ES-I3 (cell line): ENCODE measurements around the gene GRID1.

Source experiments
- H3K36me3 ChIP-seq: 2 replicates; pipeline ENCODE4 v1.6.1; 2013; ENCODE audit warnings: mild to moderate bottlenecking, low read length, control low read depth, moderate library complexity; ENCODE audit not compliant: insufficient read depth
- H3K4me1 ChIP-seq: 2 replicates; pipeline ENCODE4 v1.6.1; 2013; ENCODE audit warnings: mild to moderate bottlenecking, control low read depth, low read length; ENCODE audit not compliant: insufficient read depth
- H3K9ac ChIP-seq: 2 replicates; pipeline ENCODE4 v1.6.1; 2013; ENCODE audit warnings: low read depth, mild to moderate bottlenecking, low read length, moderate library complexity
- H3K9me3 ChIP-seq: 2 replicates; pipeline ENCODE4 v1.6.1; 2013; ENCODE audit warnings: mild to moderate bottlenecking, low read length, moderate library complexity; ENCODE audit not compliant: control insufficient read depth, insufficient read depth

Gene GRID1

GRCh38 chr10:86258941-86259340, 107.7 kb downstream of the GRID1 start:
- Histone ChIP-seq H3K36me3 (no peaks in the 10 kb centered on the region), H3K9me3 (no peaks in the 10 kb centered on the region; the same call in 1 of the 2 replicates), H3K4me1 (peaks cover 16% of the 10 kb centered on the region; the same call in 1 of the 2 replicates), H3K9ac (no peak overlapping the region)

GRCh38 chr10:86258499-86258898, 108.1 kb downstream of the GRID1 start:
- H3K4me1 ChIP-seq = peaks cover 16% of the 10 kb centered on the region; the same call in 1 of the 2 replicates

GRCh38 chr10:86257683-86258082, 108.9 kb downstream of the GRID1 start:
- Histone ChIP-seq H3K9me3 (no peaks in the 10 kb centered on the region; the same call in 1 of the 2 replicates), H3K9ac (no peak overlapping the region), H3K4me1 (peaks cover 18% of the 10 kb centered on the region; the same call in 1 of the 2 replicates), H3K36me3 (no peaks in the 10 kb centered on the region)

More at GRCh38 chr10:86258499-86258898, 108.1 kb downstream of the GRID1 start:
- H3K9me3 ChIP-seq = no peaks in the 10 kb centered on the region; the same call in 1 of the 2 replicates
- H3K9ac ChIP-seq = no peak overlapping the region
- no peaks in the 10 kb centered on the region for H3K36me3 ChIP-seq

GRCh38 chr10:86256690-86257315, 109.8 kb downstream of the GRID1 start:
- Histone ChIP-seq H3K9me3 (no peaks in the 10 kb centered on the region; the same call in 1 of the 2 replicates), H3K4me1 (peaks cover 11% of the 10 kb centered on the region; the same call in 1 of the 2 replicates), H3K36me3 (no peaks in the 10 kb centered on the region), H3K9ac (no peak overlapping the region)

- no peaks in the 10 kb centered on the region for H3K36me3 ChIP-seq
- H3K9ac ChIP-seq = no peak overlapping the region
- H3K4me1 ChIP-seq = peaks cover 11% of the 10 kb centered on the region; the same call in 1 of the 2 replicates
- no peaks in the 10 kb centered on the region; the same call in 1 of the 2 replicates for H3K9me3 ChIP-seq
Observed at GRCh38 chr10:86255405-86256251, 111.0 kb downstream of the GRID1 start.

GRCh38 chr10:86254526-86255174, 111.9 kb downstream of the GRID1 start:
- Histone ChIP-seq H3K9me3 (no peaks in the 10 kb centered on the region; the same call in 1 of the 2 replicates), H3K9ac (no peak overlapping the region), H3K36me3 (no peaks in the 10 kb centered on the region), H3K4me1 (peaks cover 11% of the 10 kb centered on the region; the same call in 1 of the 2 replicates)

GRCh38 chr10:86254081-86254480, 112.5 kb downstream of the GRID1 start:
- Histone ChIP-seq H3K9ac (no peak overlapping the region), H3K36me3 (no peaks in the 10 kb centered on the region), H3K4me1 (peaks cover 11% of the 10 kb centered on the region; the same call in 1 of the 2 replicates), H3K9me3 (no peaks in the 10 kb centered on the region; the same call in 1 of the 2 replicates)

GRCh38 chr10:86253091-86254072, 113.2 kb downstream of the GRID1 start:
- Histone ChIP-seq H3K9ac (no peak overlapping the region), H3K36me3 (no peaks in the 10 kb centered on the region), H3K9me3 (no peaks in the 10 kb centered on the region; the same call in 1 of the 2 replicates), H3K4me1 (peaks cover 11% of the 10 kb centered on the region; the same call in 1 of the 2 replicates)

- H3K36me3 ChIP-seq = no peaks in the 10 kb centered on the region
- no peak overlapping the region for H3K9ac ChIP-seq
- peaks cover 11% of the 10 kb centered on the region; the same call in 1 of the 2 replicates for H3K4me1 ChIP-seq
- H3K9me3 ChIP-seq = no peaks in the 10 kb centered on the region; the same call in 1 of the 2 replicates
Observed at GRCh38 chr10:86252556-86252955, 114.0 kb downstream of the GRID1 start.

GRCh38 chr10:86252079-86252478, 114.5 kb downstream of the GRID1 start:
- no peaks in the 10 kb centered on the region for H3K36me3 ChIP-seq
- peaks cover 11% of the 10 kb centered on the region; the same call in 1 of the 2 replicates for H3K4me1 ChIP-seq
- H3K9me3 ChIP-seq = no peaks in the 10 kb centered on the region; the same call in 1 of the 2 replicates
- H3K9ac ChIP-seq = no peak overlapping the region

- Histone ChIP-seq H3K36me3 (no peaks in the 10 kb centered on the region), H3K9ac (no peak overlapping the region), H3K4me1 (peaks cover 11% of the 10 kb centered on the region; the same call in 1 of the 2 replicates), H3K9me3 (no peaks in the 10 kb centered on the region; the same call in 1 of the 2 replicates)
Observed at GRCh38 chr10:86251426-86251825, 115.2 kb downstream of the GRID1 start.

GRCh38 chr10:86250399-86250798, 116.2 kb downstream of the GRID1 start:
- Histone ChIP-seq H3K9me3 (no peaks in the 10 kb centered on the region; the same call in 1 of the 2 replicates), H3K4me1 (peaks cover 11% of the 10 kb centered on the region; the same call in 1 of the 2 replicates), H3K36me3 (no peaks in the 10 kb centered on the region), H3K9ac (no peak overlapping the region)

GRCh38 chr10:86249794-86250193, 116.8 kb downstream of the GRID1 start:
- Histone ChIP-seq H3K36me3 (no peaks in the 10 kb centered on the region), H3K9ac (no peak overlapping the region), H3K4me1 (peaks cover 10% of the 10 kb centered on the region; the same call in 1 of the 2 replicates), H3K9me3 (no peaks in the 10 kb centered on the region; the same call in 1 of the 2 replicates)
